Activated CD4-positive, CD25-positive, alpha-beta regulatory T cell treated with anti-CD3 and anti-CD28 coated beads, Interleukin-2, amount 50 U/mL, for 24 hours (primary cell): ENCODE measurements around the gene DNAJC19.
"Not testable (repeated sequence)": the region's sequence is repeated elsewhere in the genome, so short reads cannot be mapped to it uniquely, and the experiment has no call there.

Source experiments
- ATAC-seq, 2 donors: fragments of 150-1000 bp; cut with Tn5 transposase; one replicate each; pipeline ENCODE4 v1.10.0; 2021; ENCODE audit warnings: mild to moderate bottlenecking in 1 of 2, moderate library complexity in 1 of 2

DNAJC19 gene

DNA sequence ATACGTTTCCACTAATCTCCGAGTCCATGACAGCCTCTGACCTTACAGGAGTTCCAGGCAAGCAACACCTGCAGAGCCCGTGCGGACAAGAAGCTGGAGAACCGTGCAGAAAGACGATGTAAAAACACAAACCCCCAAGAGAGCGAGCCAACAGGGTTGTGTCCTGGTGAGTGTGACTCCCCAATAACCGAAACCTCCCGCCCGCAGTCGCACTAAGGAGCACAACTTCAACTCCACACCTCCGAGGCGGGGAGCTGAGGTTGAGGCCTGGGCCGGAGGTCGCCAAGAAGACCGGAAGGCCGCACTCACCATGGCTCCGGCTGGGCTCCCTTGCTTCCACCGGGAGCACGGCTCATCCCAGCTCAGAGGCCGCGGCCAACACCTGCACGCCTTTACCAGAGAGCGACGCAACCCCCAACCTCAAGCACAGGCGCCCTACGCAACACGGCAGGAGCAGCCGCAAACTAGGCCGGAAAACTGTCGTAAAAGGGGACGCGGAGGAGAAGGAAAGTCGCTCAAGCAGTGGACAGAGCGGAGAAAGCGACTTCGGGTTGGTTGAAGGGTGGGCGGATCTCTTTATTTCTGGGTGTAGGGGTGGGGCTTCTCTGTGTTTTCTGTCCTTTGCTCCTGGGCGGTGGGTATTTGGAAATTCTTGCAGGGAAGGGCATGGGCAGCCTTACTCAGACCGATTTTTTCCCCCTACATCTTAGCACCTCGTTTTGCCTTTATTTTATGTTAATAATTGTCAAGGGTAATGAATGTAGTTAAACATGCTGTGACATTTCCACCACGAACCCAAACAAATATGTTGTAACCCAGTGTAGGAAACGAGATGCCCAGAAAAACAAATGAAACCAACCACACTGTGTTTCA is at the start of gene DNAJC19:
Gene DNAJC19 (minus strand): TSS at position 446 of the 873 bp plus-strand sequence. CDS start 134 bp downstream, at position 312.
- ATAC-seq, result peak; percentile 94 to 96

GRCh38 chr3:181030948-181031347 is 41.4 kb upstream of the DNAJC19 start:
- no peak for ATAC-seq

DNA sequence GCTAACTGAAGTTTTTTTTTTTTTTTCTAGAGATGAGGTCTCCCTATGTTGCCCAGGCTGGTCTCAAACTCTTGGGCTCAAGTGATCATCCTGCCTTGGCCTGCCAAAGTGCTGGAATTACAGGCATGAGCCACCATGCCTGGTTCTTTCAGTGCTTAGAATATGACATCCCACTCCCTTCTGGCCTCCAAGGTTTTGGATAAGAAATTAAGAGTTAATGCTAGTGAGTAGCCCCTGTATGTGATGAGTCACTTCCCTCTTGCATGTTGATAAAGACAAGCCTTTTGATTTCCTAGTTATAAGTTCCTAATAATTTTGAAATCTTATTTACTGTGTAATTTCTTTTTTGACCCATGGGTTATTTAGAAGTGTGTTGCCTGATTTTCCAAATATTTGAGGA is 35.7 kb upstream of the DNAJC19 start:
- no peak for ATAC-seq

- ATAC-seq, result no peak
These were observed 28.2 kb upstream of the DNAJC19 start for GRCh38 chr3:181017690-181018089.

- peak; percentile 62 to 68 for ATAC-seq
These were observed 19.7 kb upstream of the DNAJC19 start for GRCh38 chr3:181009225-181009624.

GRCh38 chr3:181008796-181009195 is 19.3 kb upstream of the DNAJC19 start:
- no peak for ATAC-seq

DNA sequence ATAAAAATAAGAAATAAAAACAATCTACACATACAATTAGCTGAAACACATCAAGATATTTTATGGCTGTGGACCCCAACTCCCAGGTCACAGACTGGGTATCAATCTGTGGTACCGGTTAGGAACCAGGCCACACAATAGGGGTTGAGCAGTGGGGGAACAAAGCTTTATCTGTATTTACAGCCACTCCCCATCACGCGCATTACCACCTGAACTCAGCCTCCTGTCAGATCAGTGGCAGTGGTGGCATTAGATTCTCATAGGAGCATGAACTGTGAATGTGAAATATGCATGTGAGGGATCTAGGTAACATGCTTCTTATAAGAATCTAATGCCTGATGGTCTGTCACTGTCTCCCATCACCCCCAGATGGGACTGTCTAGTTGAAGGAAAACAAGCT is 17.7 kb upstream of the DNAJC19 start:
- no peak for ATAC-seq

DNA sequence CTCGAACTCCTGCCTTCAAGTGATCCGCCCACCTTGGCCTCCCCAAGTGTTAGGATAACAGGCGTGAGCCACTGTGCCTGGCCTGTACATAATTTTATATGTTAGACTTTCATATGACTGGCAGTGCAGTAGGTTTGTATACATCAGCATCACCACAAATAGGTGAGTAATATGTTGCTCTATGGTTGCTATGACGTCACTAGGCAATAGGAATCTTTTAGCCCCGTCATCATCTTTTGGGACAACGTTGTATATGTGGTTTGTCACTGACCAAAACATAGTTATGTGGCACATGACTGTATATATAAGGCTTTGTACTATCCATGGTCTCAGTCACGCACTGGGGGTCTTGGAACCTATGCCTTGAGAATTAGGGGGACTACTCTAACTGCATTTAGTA is 17.0 kb upstream of the DNAJC19 start:
- no peak for ATAC-seq

DNA sequence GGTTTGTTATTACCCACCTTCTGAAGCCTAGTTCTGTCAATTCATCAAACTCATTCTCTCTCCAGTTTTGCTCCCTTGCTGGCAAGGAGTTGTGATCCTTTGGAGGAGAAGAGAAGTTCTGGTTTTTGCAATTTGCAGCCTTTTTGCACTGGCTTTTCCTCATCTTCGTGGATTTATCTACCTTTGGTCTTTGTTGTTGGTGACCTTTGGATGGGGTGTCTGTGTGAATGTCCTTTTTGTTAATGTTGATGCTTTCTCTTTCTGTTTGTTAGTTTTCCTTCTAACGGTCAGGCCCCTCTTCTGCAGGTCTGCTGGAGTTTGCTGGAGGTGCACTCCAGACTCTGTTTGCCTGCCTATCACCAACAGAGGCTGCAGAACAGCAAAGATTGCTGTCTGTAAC is 13.9 kb upstream of the DNAJC19 start:
- not testable (repeated sequence) for ATAC-seq

DNA sequence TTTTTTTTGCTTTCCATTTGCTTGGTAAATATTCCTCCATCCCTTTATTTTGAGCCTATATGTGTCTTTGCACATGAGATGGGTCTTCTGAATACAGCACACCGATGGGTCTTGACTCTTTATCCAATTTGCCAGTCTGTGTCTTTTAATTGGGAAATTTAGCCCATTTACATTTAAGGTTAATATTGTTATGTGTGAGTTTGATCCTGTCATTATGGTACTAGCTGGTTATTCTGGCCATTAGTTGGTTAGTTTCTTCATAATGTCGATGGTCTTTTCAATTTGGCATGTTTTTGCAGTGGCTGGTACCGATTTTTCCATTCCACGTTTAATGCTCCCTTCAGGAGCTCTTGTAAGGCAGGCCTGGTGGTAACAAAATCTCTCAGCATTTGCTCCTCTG is 12.8 kb upstream of the DNAJC19 start:
- ATAC-seq, result not testable (repeated sequence)

GRCh38 chr3:180996415-180996932 is 6.9 kb upstream of the DNAJC19 start:
- no peak for ATAC-seq

DNA sequence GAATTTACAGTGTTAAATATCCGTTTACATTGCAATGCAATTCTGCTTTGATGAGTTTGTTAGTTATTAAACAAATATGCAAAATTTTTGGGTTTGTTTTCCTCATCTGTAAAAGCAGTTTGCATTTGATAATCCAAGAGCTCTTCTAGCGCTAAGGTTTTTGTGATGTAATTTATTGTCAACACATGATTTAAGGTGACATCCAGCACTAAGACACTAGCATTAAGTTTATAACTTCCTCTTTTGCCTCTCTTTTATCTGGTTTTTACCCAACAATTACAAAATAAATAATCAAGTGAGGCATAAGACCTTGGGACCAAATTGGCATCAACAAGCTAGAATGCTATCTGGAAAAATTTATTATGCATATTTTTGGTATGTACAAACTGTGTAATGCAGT is 969 bp upstream of the DNAJC19 start:
- ATAC-seq, result no peak

DNA sequence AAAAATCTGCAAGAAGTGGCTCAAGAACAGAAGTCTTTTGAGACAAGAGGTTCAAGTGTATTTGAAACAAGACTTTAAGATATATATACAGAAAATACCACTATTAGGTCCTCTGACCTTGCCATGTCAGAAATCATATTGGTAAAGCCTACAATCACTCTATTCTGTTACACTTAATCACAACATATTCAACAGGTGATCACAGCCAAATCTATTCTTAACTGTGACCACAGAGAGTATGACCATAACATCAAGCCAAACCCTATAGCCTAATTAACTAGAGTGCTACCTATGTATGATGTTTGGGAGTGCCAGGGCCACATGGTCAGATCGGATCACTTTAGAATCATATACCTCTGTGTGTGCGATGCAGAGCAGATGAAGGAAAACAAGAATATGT is 2.2 kb downstream of the DNAJC19 start:
- ATAC-seq, result no peak

DNA sequence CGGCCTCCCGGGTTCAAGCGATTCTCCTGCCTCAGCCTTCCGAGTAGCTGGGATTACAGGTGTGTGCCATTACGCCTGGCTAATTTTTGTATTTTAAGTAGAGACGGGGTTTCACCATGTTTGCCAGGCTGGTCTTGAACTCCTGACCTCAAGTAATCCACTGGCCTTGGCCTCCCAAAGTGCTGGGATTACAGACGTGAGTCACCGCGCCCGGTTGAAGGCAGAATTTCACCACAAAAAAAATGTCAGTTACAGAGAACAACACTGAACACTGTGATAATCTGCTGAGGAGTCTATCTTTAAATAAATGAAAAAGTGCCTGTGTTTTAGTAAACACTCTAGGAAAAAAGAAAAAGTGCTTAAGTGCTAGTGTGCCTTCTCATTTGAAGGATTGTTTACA is 3.2 kb downstream of the DNAJC19 start:
- not testable (repeated sequence) for ATAC-seq

DNA sequence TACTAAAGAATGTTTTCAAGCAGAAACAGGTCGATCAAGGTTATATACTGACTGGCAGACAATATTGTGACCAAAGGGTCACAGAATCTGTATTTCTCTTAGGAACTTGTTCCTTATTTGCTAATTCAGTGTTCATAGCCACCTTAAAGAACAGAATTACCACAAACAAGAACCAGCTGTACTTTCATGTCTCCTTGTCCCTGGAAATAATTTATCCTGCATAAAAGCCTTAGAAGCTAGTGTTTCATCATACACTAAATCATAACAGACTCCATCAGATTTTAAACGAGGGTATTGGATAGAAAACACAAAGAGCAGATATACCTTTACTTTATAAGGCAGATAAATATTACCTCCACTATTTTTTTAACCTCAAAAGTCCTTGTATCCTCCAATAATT is 6.4 kb downstream of the DNAJC19 start:
- ATAC-seq, result no peak

DNA sequence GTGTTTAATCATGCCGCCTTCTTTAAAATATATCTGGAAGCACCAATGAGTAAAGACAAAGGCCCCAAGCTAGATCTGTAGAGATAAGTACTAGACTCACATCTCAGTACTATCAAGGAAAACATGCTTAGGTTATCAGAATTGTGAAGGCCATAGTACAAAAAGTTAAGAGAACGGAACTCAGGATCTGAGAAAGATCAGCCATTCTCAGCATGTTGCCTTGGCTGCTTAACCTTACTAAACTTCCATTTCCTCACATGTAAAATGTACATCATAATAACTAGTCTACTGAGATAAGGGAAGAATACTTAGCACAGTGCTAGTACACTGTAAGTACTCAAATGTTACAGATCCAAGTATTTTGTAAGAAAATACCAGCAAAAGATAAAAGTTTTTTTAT is 7.6 kb downstream of the DNAJC19 start:
- ATAC-seq, result no peak

DNA sequence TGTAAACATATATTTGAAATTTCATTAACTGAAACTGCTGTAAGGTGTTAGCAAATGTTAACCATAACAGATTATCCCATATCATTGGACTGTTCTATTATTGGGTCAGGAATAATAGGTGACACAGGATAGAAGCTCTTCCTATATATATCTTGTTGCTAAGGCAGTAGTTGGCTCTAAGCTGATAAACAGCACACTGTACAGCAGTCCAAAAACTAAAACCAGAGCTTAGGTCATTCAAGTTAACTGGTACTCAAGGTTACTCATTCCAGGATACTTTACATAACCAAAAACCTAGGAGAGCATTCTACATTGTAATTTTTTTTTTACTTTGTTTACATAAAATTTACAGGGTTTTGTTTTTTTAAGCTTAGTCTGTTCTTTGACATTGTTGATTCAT is 8.9 kb downstream of the DNAJC19 start:
- peak in 1 of 2 donors; percentile 48 for ATAC-seq

DNA sequence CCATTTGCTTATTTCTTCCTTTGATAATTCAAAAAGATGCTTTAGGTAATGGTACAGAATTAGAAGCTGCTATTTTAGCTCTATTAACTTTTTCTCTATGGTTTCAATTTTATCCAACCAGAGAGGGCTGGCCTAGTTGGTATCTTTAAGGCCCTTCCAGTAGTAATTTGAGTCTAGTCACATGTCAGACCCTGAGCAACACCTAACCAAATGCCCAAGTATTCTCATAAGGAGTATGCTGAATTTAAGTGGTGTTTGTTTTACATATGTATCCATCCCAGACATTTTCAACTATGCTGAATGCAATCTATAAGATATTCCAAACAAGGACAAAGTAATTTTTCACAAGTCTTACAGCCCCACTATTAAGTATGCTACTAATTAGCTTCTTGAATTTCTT is 9.6 kb downstream of the DNAJC19 start:
- ATAC-seq, result no peak

GRCh38 chr3:180977498-180977897 is 12.0 kb downstream of the DNAJC19 start:
- no peak for ATAC-seq

GRCh38 chr3:180974286-180974685 is 15.2 kb downstream of the DNAJC19 start:
- no peak for ATAC-seq

GRCh38 chr3:180973543-180973942 is 16.0 kb downstream of the DNAJC19 start:
- ATAC-seq, result no peak

- ATAC-seq, result no peak
These were observed 18.6 kb downstream of the DNAJC19 start for GRCh38 chr3:180970931-180971330.

GRCh38 chr3:180962530-180962929 is 27.0 kb downstream of the DNAJC19 start:
- no peak for ATAC-seq

DNA sequence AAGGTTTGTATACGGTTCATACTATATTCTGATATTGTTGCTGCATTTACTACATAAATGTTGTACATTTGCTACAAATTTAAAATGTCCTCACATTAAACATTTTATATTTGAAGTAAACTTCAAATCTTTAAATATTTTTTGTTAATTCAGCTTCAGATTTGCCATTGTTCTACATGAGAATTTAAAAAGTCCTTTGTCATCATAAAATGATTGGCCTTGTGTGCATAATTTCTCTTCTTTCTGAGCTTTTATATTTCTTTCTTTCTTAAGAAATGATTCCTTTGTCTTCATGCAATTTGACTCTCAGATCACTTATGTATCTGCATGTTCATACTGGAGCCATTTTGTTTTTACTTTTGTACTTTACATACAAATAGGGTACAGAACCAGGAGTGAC is 28.0 kb downstream of the DNAJC19 start:
- no peak for ATAC-seq

- no peak for ATAC-seq
These were observed 28.4 kb downstream of the DNAJC19 start for GRCh38 chr3:180961087-180961486.
